GM19455 (cell line): Measurements from ENCODE around the gene ROR1.
"Not testable (repeated sequence)": the region's sequence is repeated elsewhere in the genome, so short reads cannot be mapped to it uniquely, and the experiment has no call there.

Experiments used
- ATAC-seq: cut with Tn5 transposase; IDR thresholded peaks from one replicate; pipeline ENCODE4 v1.9.1; 2021; ENCODE audit not compliant: unreplicated experiment

Gene ROR1

GRCh38 chr1:63821091-63822005 is 47.5 kb downstream of the ROR1 start:
- no peak for ATAC-seq

- no peak for ATAC-seq
These were observed 48.7 kb downstream of the ROR1 start for GRCh38 chr1:63822540-63822939.

GRCh38 chr1:63824451-63824850 is 50.6 kb downstream of the ROR1 start:
- no peak for ATAC-seq

- ATAC-seq, result no peak
These were observed 51.3 kb downstream of the ROR1 start for GRCh38 chr1:63825111-63825510.

- ATAC-seq, result not testable (repeated sequence)
These were observed 52.5 kb downstream of the ROR1 start for GRCh38 chr1:63826246-63826861.

- ATAC-seq, result no peak
These were observed 53.8 kb downstream of the ROR1 start for GRCh38 chr1:63827411-63828321.

GRCh38 chr1:63828322-63829044 is 54.7 kb downstream of the ROR1 start:
- ATAC-seq, result no peak

GRCh38 chr1:63829349-63830327 is 55.8 kb downstream of the ROR1 start:
- no peak for ATAC-seq

GRCh38 chr1:63831409-63831808 is 57.6 kb downstream of the ROR1 start:
- ATAC-seq, result no peak

GRCh38 chr1:63833363-63834119 is 59.7 kb downstream of the ROR1 start:
- no peak for ATAC-seq

- ATAC-seq, result no peak
These were observed 61.3 kb downstream of the ROR1 start for GRCh38 chr1:63835128-63835527.

GRCh38 chr1:63836374-63836773 is 62.6 kb downstream of the ROR1 start:
- ATAC-seq, result no peak

- ATAC-seq, result no peak
These were observed 63.0 kb downstream of the ROR1 start for GRCh38 chr1:63836830-63837229.

GRCh38 chr1:63843010-63843409 is 69.2 kb downstream of the ROR1 start:
- no peak for ATAC-seq

GRCh38 chr1:63843884-63844283 is 70.1 kb downstream of the ROR1 start:
- no peak for ATAC-seq

GRCh38 chr1:63845346-63845745 is 71.5 kb downstream of the ROR1 start:
- no peak for ATAC-seq

GRCh38 chr1:63847308-63847910 is 73.6 kb downstream of the ROR1 start:
- ATAC-seq, result no peak

GRCh38 chr1:63848733-63849132 is 74.9 kb downstream of the ROR1 start:
- no peak for ATAC-seq
